Activated CD4-positive, CD25-positive, alpha-beta regulatory T cell treated with anti-CD3 and anti-CD28 coated beads, Interleukin-2, amount 50 U/mL, for 24 hours (primary cell): Measurements from ENCODE around the gene LBX2.

Experiments
- ATAC-seq, 2 donors: fragments of 150-1000 bp; cut with Tn5 transposase; one replicate each; pipeline ENCODE4 v1.10.0; 2021; ENCODE audit warnings: mild to moderate bottlenecking in 1 of 2, moderate library complexity in 1 of 2

Gene LBX2

GRCh38 chr2:74525717-74526648 is 26.6 kb upstream of the LBX2 start, which contains the start of gene DQX1:
DQX1 (minus strand) TSS chr2:74526231; CDS start chr2:74525729, 502 bp downstream.
- ATAC-seq = no peak

DNA sequence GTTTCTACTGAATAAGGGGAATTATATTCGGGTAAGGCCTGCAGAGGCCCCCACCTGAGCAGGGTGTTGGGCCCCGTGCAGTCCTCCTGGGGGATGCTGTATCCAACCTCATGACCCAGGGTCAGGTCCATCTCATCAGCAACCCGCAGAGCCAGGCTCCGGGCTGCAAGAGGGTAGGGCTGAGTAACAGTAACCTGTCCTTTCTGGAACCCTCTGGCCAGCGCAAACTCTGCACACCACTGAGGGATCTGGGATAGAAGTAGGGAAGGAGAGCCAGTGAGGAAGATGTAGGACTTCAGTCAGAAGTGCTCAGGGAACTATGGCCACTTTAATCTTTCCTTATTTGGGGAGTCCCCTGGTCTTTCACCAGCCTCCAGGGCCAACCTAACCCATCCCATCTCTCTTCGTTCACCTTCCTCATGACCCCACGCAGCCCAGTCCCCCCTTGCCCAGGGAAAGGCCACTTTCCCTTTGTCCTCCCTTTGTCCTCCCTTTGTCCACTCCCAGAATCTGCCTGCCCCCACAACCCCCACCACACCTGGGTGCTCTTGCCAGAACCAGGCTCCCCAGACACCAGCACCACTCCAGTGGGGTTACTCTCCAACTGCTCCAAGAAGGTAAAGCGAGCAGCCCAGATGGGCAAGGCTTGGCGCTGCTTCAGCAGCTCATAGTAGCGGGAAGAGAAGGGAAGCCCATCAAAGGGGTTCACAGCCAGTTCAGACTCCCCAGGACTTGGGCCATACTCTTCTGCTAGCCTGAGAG is 25.7 kb upstream of the LBX2 start:
- ATAC-seq = no peak

DNA sequence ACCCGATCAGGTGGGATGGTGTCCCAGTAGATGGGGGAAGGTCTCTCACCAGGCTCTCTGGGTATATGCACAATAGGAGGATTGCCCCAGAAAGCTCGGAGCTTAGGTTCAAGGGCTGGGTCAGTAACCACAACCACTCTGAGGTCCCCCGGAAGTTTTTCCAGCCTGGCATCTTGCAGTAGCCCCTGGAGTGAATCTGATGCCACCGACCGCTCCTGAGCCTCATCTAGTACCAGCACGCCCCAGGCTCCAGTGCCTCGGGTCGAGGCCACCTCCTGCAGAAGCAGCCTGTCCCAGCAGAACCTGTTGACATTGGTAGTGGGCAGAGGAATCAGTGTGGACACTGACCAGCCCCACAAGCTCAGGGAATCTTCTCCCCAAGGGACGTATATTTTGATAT is 24.6 kb upstream of the LBX2 start:
- ATAC-seq = no peak

DNA sequence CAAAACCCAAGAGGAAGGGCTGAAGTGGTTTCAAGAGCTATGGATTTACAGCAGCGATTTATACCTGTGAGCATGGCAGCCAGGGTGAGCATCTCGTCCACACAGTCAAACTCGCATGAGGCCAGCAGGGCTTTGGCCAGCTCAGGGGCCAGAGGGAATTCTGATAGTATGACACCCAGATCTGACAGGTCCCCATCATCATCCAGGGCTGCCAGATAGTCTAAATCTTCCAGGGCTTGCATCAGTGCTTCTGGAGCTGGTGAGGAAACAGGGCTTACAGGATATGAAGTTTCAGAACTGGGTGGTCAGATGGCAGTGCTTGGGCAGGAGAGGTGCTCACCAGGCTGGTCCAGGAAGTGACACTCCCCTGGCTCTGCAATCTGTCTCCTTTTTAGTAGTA is 23.1 kb upstream of the LBX2 start:
- no peak for ATAC-seq

GRCh38 chr2:74516650-74517049 is 17.2 kb upstream of the LBX2 start:
- no peak for ATAC-seq

DNA sequence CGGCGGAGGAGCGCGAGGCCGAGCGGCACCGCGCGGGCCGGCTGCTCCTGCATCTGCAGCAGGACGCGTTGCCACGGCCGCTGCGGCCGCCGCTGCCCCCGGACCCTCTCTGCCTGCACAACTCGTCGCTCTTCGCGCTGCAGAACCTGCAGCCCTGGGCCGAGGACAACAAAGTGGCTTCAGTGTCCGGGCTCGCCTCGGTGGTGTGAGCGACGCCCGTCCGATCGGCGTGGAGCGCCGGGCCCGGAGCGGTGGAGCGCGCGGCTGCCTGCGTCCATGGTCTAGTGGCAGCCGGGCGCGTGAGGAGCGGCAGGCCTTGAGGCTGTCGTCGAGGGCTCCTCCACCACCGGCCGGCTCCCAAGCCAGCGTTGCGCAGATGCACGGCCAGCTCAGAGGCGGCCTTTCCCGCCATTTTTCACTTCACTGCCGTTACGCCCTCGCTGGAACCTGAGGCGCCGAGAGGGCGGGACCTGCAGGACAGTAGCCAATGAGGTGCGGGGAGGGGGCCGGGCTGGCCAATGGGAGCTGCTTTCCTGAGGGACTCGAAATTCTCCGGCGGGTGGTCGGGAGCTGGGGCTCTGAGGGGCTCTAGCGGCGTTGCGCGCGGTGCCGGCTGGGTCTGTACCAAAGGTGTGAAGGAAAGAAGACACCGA is 16.7 kb upstream of the LBX2 start:
- peak; percentile 87 to 88 for ATAC-seq

DNA sequence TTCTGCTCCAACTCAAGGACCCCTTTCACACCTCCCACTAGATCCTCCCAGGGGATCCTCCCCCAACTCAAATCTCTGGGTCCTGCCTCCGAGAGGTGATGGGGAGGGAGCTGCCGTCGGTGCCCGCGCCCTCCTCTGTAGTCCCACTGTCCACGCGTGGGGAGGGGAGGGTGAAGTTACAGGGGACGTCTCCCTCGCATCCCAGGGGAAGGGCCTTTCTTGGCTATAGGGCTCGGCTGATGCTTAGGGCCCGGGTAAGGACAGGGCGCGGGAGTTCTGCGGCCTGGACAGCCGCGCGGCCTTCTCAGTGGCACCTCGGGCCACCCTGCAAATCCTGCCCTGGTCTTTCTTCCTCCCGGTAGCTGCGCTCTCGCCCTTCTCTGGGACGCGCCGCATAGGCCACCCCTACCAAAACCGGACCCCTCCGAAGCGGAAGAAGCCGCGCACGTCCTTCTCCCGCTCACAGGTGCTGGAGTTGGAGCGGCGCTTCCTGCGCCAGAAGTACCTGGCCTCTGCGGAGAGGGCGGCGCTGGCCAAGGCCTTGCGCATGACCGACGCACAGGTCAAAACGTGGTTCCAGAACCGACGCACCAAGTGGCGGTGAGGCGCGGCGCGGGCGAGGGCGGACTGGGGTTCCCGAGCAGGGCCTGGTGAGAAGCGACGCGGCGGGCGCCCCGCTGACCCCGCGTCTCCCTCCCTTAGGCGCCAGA is 16.0 kb upstream of the LBX2 start:
- ATAC-seq = no peak

- no peak for ATAC-seq
Observed at GRCh38 chr2:74514368-74515270, 15.2 kb upstream of the LBX2 start, which contains the start of gene TLX2. TLX2 (plus strand) TSS chr2:74514450; CDS start chr2:74514807, 357 bp downstream.

DNA sequence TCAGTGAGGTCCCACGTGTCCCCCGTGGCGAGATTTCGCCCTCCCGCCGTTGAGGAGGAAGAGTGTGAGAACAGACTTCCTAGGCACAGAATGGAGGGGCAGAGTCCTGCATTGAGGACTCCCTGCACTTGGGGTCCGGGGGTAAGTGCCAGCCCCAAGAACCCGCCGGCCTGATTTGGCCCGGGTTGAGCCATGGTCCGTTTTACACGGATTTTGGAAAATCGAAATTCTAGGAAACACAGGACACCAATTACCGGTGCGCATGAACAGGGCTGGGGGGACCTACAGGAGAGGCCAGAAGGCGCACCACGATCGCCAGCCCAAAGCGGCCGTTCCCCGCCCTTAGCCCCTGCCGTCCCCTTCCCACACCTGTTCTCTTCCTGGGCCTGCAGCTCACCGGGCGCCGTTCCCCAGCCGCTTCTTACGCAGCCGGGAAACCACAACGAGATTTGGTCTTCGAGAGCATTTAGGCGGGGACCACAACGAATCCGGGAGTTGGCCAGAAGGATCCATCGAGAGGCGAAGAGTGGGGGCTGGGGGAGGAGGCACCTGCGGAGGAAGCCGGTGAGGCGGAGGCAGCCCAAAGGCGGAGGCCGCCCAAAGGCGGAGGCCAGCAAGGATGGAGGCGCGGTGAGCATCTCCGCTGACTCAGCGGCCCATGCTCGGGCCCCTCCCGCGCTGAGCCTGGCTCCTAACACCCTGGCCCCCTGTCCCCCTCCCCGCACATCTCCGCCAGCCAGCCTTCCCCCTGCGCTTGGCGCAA is 14.4 kb upstream of the LBX2 start:
- no peak for ATAC-seq

DNA sequence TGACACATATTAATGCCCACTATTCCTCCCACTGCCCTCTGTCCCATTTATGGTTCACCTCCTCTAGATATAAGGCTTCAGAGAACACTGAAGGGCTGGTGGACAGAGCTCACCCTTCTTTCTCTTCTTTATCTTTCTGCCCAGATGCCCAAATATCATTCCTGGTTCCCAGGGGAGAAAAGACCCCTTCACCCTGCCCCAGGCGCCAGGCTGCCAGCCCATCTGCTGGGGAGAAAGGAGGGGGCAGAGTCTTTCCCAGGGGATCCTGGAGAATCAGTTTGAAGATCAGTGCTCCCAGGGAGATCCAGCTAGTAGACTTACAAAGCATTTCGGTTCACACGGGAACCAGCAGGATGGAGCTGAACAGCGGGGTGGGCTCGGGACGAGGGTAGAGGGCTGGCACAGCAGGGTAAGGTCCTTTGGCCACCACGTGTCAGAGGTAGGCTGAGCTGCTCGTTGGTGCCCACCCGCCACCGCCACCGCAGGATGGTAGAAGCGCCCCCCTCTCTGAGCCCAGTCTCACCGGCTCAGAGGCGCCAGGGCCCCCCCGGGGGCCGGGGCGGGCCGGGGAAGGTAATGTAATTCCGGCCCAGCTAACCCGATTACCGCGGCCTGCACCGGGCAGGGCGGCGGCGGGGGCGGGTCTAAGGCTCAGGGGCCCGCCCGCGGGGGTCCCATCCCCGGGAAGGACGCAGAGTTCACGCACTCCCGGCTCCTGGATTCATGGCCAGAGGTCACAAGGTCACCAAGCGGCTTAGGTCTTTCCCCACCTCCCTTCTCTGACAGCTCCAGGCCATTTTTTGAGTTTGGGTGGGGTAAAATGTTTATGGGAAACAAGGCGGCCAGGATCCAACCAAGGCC is 13.6 kb upstream of the LBX2 start:
- ATAC-seq = no peak

DNA sequence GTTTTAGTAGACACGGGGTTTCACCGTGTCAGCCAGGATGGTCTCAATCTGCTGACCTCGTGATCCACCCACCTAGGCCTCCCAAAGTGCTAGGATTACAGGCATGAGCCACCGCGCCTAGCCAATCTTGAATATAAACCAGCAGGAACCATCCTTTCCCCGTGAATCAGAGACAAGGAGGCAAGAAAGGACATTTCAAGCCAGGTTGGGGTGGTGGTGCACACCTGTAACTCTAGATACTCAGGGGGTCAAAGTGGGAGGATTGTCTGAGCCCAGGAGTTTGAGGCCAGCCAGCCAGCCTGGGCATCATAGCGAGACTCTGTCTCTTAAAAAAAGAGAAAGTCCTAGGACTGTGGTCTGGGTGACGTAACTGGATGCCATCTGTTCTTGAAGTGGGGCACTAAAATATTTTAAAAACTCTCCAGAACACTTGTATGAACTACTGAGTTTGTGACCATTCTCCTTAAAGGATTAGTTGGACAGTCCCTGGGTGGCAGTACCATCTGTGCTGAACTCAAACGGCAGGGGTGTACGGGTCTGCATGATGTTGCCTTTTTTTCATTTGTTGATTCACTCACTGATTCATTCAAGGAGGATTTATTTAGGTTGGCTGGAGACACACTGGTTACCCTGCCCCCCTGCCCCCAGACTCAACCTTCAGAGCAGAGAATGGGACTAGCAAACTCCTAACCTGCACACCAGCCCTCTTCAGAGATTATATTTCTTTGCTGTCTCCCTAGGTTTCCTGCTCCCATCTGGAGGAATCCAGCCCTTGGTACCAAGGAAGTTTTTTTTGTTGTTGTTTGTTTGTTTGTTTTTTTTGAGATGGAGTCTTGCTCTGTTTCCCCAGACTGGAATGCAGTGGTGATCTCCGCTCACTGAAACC is 11.9 kb upstream of the LBX2 start:
- no peak for ATAC-seq

- no peak for ATAC-seq
Observed at GRCh38 chr2:74510272-74510671, 10.9 kb upstream of the LBX2 start.

GRCh38 chr2:74507926-74508520 is 8.6 kb upstream of the LBX2 start:
- no peak for ATAC-seq

- peak; percentile 93 to 95 for ATAC-seq
Observed at GRCh38 chr2:74507145-74507925, 7.9 kb upstream of the LBX2 start, which contains the start of gene PCGF1. PCGF1 (minus strand) TSS chr2:74507695; CDS start chr2:74507668, 27 bp downstream.

DNA sequence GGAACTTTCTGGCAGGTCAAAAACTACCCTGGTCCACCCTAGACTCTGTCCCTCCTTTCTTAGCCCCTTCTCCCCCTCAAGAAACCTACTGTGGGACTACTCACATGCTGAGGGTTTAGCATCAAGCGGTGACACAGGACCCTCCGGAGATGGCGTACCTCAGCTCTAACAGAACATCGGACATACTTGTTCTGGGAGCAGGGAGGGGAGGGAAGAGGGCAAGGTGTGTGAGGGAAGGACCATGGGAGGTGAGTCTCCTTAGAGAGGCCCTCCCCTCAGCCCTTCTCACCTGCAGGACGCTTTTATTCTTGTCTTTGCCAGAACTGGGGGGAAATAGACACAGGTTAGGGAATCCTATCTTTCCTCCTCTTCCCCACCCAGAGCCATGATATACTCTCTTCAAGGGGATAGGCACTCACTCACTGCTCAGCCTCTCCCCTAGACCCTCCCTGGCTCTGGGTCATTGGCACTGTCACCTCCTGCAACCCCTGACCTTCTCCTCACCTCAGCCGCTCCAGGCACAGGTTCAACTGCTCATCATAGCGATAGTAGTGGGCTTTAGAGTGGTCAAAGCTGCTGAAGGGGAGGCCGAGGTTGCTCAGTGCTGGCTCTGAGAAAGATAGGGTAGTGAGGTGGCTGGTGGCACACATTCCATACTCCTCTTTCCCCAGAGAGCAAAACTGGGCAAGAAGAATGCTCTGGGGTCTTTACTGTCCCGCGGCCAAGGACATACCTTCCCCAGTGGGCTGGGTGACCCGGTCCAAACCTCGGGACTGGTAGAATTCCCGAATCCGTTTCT is 6.2 kb upstream of the LBX2 start:
- no peak for ATAC-seq

DNA sequence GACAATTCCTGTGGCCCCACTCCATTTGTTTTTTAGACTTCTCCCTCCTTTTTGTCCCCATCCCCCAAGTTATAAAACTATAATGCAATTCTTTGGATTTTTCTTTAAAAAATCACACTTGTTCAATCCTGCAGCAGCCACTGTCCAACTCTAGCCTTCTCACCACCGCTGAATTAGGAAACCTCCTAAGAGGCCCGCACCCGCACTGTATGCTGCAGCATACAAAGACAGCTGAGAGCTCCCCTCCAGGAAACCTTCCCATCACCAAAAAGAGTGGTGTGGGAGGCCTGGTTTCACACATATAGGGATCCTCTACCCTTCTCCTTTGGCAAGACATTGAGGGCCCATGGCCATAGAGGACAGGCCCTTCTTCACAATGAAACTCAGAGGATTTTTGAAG is 5.2 kb upstream of the LBX2 start:
- no peak for ATAC-seq
